ENCODE results near the gene RHBDL1. TPM values are rescaled to one million over a fixed set of nuclear protein-coding genes. Genes with fewer than 3 reads are reported as not detected.
A peak's percentile ranks its signal among the peaks of the same experiment; 100 is the strongest.

RHBDL1 gene
- total RNA-seq, 1 experiment from 2014 or later: 1.7 TPM

- no peaks in the 10 kb centered on the region for H3K9me2 ChIP-seq (replicated peaks; ENCODE audit: low read length)
- peak; percentile 10; the same call in 1 of the 2 replicates for ATAC-seq
- BruUV-seq (replicated peaks): no TSS peak
- no peak for TF ChIP-seq EZH2phosphoT487 (IDR thresholded peaks at IDR 0.05; ENCODE audit: borderline replicate concordance, low read length)
- no peak for TF ChIP-seq CTCF (conservative IDR thresholded peaks at IDR 0.05; ENCODE audit: low read depth, low read length)
- TF ChIP-seq EZH2 (IDR thresholded peaks at IDR 0.05; ENCODE audit: low read length, unreplicated experiment): no peak
- H2AFZ ChIP-seq (ENCODE audit: low read length): 0 out of 2 replicates have a peak overlapping the region, but pooled peaks have one; percentile 48
- ChIA-PET POLR2A (ENCODE audit: unreplicated experiment) (interaction anchor here (0.5 kb wide), 1 partner anchor 14 kb away, joined by 3 read pairs; no protein-coding TSS in a partner anchor), CTCF (interaction anchor here (0.5 kb wide), 1 partner anchor 12 kb away, joined by 3 read pairs; the partner anchor contains the start of gene CCDC78)
- H3K9me3 ChIP-seq (ENCODE audit: low read length): no peaks in the 10 kb centered on the region
- intact Hi-C loops (cut with micrococcal nuclease): loop anchor here (10.0 kb wide), 1 partner anchor 71 kb away; the partner anchor contains the start of genes CHTF18 and RPUSD1
- peaks cover 25% of the 10 kb centered on the region for H3K4me1 ChIP-seq (ENCODE audit: insufficient read depth, low read length)
- H3F3A ChIP-seq (ENCODE audit: low read length, unreplicated experiment): no peaks in the 10 kb centered on the region
- peak overlapping the region; percentile 29; the same call in 1 of the 2 replicates for H3K9ac ChIP-seq (ENCODE audit: low read length)
- H3K79me2 ChIP-seq (ENCODE audit: low read length): peaks cover 19% of the 10 kb centered on the region
- peak; percentile 51 for DNase-seq
- H3K4me2 ChIP-seq (ENCODE audit: low read length): peak overlapping the region; percentile 58
- H4K20me1 ChIP-seq (ENCODE audit: low read length): peaks cover 8% of the 10 kb centered on the region; the same call in 1 of the 2 replicates
- H3K27ac ChIP-seq (ENCODE audit: low read length): peak overlapping the region; percentile 63
- no peak overlapping the region for H3K4me3 ChIP-seq (ENCODE audit: low read length)
- H3K36me3 ChIP-seq (ENCODE audit: low read depth, low read length): no peaks in the 10 kb centered on the region
- 0 out of 2 replicates have a peak, but pooled peaks cover 2% of the 10 kb centered on the region for H3K27me3 ChIP-seq (ENCODE audit: low read length)
Observed at GRCh38 chr16:714079-714478, 38.6 kb downstream of the RHBDL1 start.

- Histone ChIP-seq H3K79me2 (ENCODE audit: low read length) (peaks cover 19% of the 10 kb centered on the region), H3K9me2 (replicated peaks; ENCODE audit: low read length) (no peaks in the 10 kb centered on the region), H3K4me2 (ENCODE audit: low read length) (peak within 1 kb of the TSS; percentile 86), H3K4me3 (ENCODE audit: low read length) (peak within 1 kb of the TSS; percentile 71), H2AFZ (ENCODE audit: low read length) (peak within 1 kb of the TSS; percentile 48; the same call in 1 of the 2 replicates), H3K36me3 (ENCODE audit: low read depth, low read length) (no peaks in the 10 kb centered on the region), H3K27me3 (ENCODE audit: low read length) (0 out of 2 replicates have a peak, but pooled peaks cover 2% of the 10 kb centered on the region), H3K27ac (ENCODE audit: low read length) (peak within 1 kb of the TSS; percentile 63), H3K4me1 (ENCODE audit: insufficient read depth, low read length) (peaks cover 28% of the 10 kb centered on the region), H3F3A (ENCODE audit: low read length, unreplicated experiment) (no peaks in the 10 kb centered on the region), H3K9ac (ENCODE audit: low read length) (peak within 1 kb of the TSS; percentile 57), H4K20me1 (ENCODE audit: low read length) (peaks cover 8% of the 10 kb centered on the region; the same call in 1 of the 2 replicates), H3K9me3 (ENCODE audit: low read length) (no peaks in the 10 kb centered on the region)
- ChIA-PET CTCF (interaction anchor here (0.5 to 0.6 kb wide), 2 partner anchors 74 to 330 kb away, joined by 3 to 5 read pairs; partner anchors contain the start of gene CHTF18), POLR2A (ENCODE audit: unreplicated experiment) (no interaction called here)
- peak; percentile 84 for DNase-seq
- BruUV-seq (replicated peaks): no TSS peak
- TF ChIP-seq EZH2phosphoT487 (IDR thresholded peaks at IDR 0.05; ENCODE audit: borderline replicate concordance, low read length): no peak
- TF ChIP-seq EZH2 (IDR thresholded peaks at IDR 0.05; ENCODE audit: low read length, unreplicated experiment): no peak
- no peak for TF ChIP-seq CTCF (conservative IDR thresholded peaks at IDR 0.05; ENCODE audit: low read depth, low read length)
- intact Hi-C loops (cut with micrococcal nuclease): loop anchor here (10.0 kb wide), 1 partner anchor 70 kb away; the partner anchor contains the start of genes CHTF18 and RPUSD1
- peak; percentile 58 for ATAC-seq
Observed at GRCh38 chr16:714558-715476, 39.3 kb downstream of the RHBDL1 start, which contains the start of gene METRN. TSS of gene METRN (plus strand) at chr16:715118. CDS start at chr16:715290, 172 bp downstream.

Measured in PC-3 (cell line).